DMS53 treated with DMSO at 0.1 percent for 48 hours (cell line): ENCODE data around the gene NFATC3.

ENCODE experiments used
- DNase-seq: peaks from one replicate; lab custom pipeline; 2025; ENCODE audit not compliant: unreplicated experiment; lab: John Stamatoyannopoulos, UW

The NFATC3 gene

GRCh38 chr16:68179855-68180254, 94.7 kb downstream of the NFATC3 start:
- DNase-seq: no peak

- DNase-seq: no peak
Observed at GRCh38 chr16:68183046-68183445, 97.9 kb downstream of the NFATC3 start.

DNA sequence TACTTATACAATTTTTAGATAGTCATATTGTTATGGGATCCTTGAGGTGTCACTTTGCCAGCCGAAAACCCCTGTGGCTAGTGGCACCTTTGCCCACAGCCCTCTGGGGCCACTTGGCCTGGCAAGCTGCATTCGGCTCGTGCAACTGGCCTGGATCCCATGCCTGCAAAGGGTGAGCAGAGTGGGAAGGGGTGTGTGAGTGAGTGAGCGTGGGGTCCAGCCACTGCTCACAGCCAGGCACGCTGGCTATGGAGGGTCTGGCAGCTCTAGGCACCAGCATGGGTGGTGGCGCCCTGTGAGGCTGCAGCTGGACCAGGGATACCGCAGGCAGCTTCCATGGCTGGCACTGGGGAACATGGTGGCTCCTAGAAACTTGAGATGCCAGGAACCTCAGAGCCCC, 101.7 kb downstream of the NFATC3 start:
- no peak for DNase-seq

- no peak for DNase-seq
Observed at GRCh38 chr16:68187505-68187904, 102.3 kb downstream of the NFATC3 start.

- no peak for DNase-seq
Observed at GRCh38 chr16:68188170-68188569, 103.0 kb downstream of the NFATC3 start.

DNA sequence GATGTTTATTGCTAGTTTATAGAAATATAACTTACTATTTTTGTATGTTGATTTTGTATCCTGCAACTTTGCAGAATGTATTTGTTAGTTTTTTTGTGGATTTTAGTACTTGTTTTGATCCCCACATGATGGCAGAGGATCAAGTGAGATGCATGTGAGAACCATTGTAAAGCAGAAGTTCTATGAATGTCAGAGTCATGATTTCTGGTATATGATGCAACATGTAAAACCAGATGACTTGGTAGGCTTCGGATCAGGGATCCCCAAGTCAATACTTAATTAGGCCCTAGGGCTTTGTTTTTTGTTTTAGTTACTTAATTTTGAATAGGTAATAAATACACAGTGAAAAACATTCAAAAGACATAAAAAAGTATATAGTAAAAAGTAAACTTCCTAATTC, 104.9 kb downstream of the NFATC3 start:
- DNase-seq: no peak

DNA sequence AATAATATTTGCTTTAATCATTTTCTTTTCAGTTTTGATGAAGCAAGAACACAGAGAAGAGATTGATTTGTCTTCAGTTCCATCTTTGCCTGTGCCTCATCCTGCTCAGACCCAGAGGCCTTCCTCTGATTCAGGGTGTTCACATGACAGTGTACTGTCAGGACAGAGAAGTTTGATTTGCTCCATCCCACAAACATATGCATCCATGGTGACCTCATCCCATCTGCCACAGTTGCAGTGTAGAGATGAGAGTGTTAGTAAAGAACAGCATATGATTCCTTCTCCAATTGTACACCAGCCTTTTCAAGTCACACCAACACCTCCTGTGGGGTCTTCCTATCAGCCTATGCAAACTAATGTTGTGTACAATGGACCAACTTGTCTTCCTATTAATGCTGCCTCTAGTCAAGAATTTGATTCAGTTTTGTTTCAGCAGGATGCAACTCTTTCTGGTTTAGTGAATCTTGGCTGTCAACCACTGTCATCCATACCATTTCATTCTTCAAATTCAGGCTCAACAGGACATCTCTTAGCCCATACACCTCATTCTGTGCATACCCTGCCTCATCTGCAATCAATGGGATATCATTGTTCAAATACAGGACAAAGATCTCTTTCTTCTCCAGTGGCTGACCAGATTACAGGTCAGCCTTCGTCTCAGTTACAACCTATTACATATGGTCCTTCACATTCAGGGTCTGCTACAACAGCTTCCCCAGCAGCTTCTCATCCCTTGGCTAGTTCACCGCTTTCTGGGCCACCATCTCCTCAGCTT, 105.8 kb downstream of the NFATC3 start:
- no peak for DNase-seq

GRCh38 chr16:68194251-68194650, 109.1 kb downstream of the NFATC3 start:
- DNase-seq: no peak

DNA sequence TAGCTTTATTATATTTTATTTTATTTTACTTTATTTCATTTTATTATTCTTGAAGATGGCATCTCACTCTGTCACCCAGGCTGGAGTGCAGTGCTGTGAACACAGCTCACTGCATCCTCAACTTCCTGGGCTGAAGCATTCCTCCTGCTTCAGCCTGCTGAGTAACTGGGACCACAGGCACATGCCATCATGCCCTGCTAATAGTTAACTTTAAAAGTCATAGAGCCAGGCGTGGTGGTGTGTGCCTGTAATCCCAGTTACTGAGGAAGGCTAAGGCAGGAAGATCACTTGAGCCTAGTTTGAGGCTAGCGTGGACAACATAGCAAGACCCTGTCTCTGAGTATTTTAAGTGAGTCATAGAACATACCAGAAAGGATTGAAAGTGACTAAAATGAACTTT, 112.1 kb downstream of the NFATC3 start:
- no peak for DNase-seq

DNA sequence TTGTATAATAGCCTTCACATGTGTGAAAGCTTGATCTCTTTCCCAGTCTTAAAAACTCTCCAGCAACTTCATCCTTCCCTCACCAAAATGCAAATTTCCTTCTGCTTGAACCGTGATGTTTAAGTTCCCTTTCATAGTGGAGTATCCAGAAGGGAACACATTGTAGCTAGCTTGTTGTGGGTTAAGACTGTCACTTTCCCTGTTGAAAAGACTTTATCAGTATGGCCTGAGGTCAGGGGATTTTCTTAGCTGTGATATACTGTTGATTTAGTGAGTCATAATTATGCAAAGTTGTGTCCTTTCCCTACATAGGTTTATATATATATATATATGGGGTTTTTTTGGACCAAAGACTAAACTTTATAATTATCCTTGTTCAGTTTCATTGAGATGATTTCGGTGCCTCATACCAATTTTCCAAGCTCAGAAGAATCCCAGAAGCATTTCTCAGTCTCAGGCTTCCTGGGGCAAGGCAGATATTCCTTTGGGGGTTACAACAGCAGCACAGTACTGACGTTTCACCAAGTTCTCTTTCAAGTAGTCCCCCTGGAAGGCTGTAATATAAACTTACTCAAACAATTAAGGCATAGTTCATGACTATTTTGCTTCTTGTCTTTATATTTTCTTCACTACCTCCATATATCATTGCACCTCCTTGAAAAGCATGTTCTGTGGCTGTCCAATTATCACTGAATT, 115.1 kb downstream of the NFATC3 start:
- no peak for DNase-seq

DNA sequence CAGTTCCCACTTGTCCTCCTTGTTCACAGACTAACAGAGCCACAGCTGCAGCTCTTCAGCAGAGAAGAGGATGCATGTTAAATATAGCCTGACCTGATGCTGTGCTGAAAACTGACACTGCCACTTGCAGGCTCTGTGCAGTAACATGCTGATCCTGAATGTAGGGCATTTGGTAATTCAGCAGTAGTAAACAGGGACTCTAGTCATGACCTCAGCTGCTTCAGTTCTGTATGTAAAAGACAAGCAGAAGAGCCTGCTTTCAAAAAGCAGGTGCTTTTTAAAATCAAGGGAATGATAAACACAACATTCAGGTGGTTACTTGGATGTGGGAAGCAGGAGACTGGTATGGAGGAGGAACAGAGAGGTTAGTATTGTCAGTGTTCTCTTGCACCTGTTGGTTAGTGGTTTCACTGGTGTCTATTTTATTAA, 116.9 kb downstream of the NFATC3 start:
- DNase-seq: no peak

GRCh38 chr16:68206245-68206644, 121.1 kb downstream of the NFATC3 start:
- no peak for DNase-seq

DNA sequence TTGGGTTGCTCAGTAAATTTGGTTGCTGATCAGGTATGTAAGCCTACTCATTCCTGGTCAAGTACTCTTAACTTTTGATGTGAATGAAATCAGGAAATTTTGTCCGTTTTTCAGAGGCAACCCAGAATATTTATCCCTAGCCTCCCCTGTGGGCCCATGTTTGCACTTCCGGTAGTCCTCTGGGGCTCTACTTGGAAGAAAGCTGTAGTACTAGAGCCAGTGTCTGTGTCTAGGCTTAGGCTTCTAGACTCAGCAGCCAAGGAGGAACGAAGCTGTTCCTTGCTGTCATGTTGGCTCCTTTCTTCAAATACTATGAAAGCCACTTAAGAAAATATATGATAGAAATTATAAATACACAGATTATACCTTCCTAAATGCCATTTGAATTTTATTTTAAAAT, 129.6 kb downstream of the NFATC3 start:
- no peak for DNase-seq

GRCh38 chr16:68215302-68215701, 130.1 kb downstream of the NFATC3 start:
- no peak for DNase-seq

GRCh38 chr16:68216240-68216639, 131.1 kb downstream of the NFATC3 start:
- DNase-seq: peak; percentile 37

GRCh38 chr16:68217506-68217905, 132.3 kb downstream of the NFATC3 start:
- DNase-seq: no peak

DNA sequence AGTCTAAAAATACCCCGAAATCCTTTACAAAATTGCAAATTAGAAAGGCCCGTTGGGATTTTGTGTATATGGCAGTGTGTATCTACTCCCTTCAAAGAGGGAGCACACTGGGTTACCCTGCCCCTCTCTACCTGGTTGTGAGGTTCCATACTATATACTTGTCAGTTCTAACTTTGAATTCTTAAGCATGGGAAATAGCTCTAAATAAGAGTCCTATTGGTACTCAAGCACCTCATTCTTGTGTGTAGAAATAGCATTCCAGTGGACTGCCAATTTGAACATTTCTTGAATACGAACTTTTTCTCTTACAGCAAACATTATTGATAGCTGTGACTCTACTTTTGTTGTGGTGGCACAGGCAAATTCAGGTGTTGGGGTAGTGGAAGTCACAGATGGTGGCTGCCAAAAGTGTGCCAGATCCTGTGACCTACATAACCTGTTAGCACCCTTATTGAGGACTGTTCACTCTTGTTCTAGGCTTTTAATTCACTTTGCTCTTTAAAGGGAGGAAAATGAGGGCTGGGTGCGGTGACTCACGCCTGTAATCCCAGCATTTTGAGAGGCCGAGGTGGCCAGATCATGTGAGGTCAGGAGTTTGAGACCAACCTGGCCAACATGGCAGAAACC, 134.7 kb downstream of the NFATC3 start:
- no peak for DNase-seq

DNA sequence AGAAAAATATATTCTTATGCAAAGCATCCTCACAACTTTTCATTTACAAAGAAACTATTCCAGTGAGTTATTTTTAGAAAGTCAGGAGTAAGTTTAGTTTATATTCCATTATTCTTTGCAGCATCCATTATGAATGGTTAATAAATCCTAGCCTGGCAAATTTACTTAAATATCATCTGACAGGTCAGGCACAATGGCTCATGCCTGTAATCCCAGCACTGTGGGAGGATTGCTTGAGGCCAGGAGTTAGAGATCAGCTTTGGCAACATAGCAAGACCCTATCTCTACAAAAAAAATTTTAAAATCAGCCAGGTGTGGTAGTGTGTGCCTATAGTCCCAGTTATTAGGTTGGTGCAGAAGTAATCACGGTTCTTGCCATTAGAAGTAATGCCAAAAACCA, 137.9 kb downstream of the NFATC3 start:
- DNase-seq: no peak

DNA sequence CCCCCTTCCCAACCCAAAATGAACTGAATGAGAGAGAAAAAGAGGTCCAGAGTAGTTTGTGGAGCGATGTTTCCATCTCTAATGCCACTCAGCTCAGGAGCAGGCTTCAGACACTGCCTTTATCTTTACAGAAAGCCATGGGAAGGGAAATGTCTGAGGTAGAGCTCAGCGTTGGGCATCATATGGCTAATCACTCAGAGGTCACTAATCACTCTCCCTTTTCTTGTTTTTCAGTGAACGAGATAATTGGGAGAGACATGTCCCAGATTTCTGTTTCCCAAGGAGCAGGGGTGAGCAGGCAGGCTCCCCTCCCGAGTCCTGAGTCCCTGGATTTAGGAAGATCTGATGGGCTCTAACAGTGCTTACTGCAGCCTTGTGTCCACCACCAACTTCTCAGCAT, 140.9 kb downstream of the NFATC3 start:
- no peak for DNase-seq

- peak; percentile 60 for DNase-seq
Observed at GRCh38 chr16:68227183-68227793, 142.1 kb downstream of the NFATC3 start.

DNA sequence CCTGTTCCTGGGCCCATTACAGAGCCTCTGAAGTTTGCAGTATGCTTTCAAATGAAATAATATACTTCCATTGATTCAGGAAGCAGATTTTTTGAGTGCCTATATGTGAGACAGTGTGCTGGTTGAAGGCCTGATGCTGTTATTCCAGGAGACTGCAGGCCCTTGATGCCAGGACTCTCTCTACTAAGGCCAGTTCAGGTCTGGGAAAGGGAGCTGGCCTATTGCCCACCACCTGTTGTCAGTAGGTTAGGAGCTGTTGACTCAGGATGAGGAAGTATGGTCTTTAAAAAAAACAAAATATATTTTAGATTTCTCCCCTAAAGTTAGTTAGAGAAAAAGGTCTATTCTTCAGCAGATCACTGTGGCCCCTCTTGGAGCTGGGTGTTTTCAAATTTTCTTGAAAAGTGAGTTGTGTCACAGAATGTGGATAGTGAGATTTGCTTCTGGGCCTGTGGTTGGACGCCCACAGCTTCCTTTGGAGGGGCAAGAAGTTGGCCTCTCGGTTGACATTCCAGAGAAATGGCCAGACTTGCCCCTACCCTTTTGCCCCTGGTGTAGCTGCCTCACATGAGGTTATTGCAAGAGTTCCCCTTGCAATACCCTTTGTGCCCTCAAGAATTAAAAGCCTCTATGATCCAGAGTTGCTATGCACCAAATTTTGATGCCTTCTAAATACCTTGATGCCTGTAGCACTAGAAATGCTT, 142.8 kb downstream of the NFATC3 start:
- peak; percentile 16 for DNase-seq
